Nephron progenitor cell (in vitro differentiated cells): ENCODE data around the gene TTR.

Source experiments
- DNase-seq: peaks from one replicate; pipeline ENCODE4 v3.0.0; 2021
- H3K27ac Mint-ChIP-seq: 2 replicates; pipeline ENCODE4 v1.8.0; 2021; ENCODE audit warnings: mild to moderate bottlenecking, moderate library complexity, mixed read lengths
- H3K27me3 Mint-ChIP-seq: 2 replicates; pipeline ENCODE4 v1.8.0; 2021; ENCODE audit warnings: mild to moderate bottlenecking, low read depth, mixed read lengths; ENCODE audit not compliant: poor library complexity
- H3K36me3 Mint-ChIP-seq: 2 replicates; pipeline ENCODE4 v1.8.0; 2021; ENCODE audit warnings: low read depth, mixed read lengths
- H3K4me1 Mint-ChIP-seq: 2 replicates; pipeline ENCODE4 v1.8.0; 2021; ENCODE audit warnings: mixed read lengths
- H3K4me3 Mint-ChIP-seq: 2 replicates; pipeline ENCODE4 v1.8.0; 2021; ENCODE audit warnings: mild to moderate bottlenecking, moderate library complexity, mixed read lengths
- H3K9me3 Mint-ChIP-seq: 2 replicates; pipeline ENCODE4 v1.8.0; 2021; ENCODE audit warnings: mild to moderate bottlenecking, moderate library complexity, mixed read lengths
- TF ChIP-seq, protein P1 (sequence below): fragments of 200-600 bp; sonication (generic); IDR thresholded peaks from 2 replicates; pipeline ENCODE4 v1.5.0; 2021; ENCODE audit warnings: antibody characterized with exemption

Gene TTR

DNA sequence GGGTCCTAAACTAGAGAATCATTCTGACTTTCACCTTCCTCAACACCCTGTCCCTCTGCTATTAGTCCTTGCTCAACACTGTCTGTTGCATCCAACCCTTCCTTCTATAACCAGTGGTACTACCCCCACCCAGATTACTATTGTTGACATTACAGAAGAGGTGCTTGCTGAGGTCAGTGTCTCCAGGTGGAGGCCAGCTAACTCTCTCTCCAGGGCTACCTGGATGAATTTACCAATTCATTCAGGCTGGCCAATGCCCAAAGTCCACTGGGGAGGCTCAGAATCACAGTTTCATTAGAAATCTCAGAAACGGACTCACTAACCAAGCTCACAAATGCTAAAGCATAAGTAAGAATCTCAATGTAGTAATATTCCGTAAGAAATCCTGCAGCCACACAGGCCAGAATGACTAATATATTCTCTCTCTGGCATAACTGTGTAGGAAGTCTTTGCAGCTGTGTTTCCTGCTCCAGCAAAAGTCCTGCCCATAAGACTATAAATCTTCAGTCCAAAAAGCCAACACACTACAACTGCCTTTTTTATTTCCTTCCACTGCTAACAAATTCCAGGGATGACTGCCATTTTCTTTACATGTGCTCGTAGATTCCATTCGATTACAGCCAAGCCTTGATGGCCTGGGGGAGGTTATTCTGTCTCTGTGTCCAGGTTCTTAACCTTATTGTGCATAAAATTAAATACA lies 10.0 kb upstream of the TTR start:
- H3K4me1 Mint-ChIP-seq = no peaks in the 10 kb centered on the region
- no peak overlapping the region for H3K27ac Mint-ChIP-seq
- no peak overlapping the region for H3K4me3 Mint-ChIP-seq
- H3K36me3 Mint-ChIP-seq = no peaks in the 10 kb centered on the region
- no peaks in the 10 kb centered on the region for H3K27me3 Mint-ChIP-seq
- TF ChIP-seq, protein P1, sequence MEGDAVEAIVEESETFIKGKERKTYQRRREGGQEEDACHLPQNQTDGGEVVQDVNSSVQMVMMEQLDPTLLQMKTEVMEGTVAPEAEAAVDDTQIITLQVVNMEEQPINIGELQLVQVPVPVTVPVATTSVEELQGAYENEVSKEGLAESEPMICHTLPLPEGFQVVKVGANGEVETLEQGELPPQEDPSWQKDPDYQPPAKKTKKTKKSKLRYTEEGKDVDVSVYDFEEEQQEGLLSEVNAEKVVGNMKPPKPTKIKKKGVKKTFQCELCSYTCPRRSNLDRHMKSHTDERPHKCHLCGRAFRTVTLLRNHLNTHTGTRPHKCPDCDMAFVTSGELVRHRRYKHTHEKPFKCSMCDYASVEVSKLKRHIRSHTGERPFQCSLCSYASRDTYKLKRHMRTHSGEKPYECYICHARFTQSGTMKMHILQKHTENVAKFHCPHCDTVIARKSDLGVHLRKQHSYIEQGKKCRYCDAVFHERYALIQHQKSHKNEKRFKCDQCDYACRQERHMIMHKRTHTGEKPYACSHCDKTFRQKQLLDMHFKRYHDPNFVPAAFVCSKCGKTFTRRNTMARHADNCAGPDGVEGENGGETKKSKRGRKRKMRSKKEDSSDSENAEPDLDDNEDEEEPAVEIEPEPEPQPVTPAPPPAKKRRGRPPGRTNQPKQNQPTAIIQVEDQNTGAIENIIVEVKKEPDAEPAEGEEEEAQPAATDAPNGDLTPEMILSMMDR = no peak
- no peak for DNase-seq
- H3K9me3 Mint-ChIP-seq = no peaks in the 10 kb centered on the region

DNA sequence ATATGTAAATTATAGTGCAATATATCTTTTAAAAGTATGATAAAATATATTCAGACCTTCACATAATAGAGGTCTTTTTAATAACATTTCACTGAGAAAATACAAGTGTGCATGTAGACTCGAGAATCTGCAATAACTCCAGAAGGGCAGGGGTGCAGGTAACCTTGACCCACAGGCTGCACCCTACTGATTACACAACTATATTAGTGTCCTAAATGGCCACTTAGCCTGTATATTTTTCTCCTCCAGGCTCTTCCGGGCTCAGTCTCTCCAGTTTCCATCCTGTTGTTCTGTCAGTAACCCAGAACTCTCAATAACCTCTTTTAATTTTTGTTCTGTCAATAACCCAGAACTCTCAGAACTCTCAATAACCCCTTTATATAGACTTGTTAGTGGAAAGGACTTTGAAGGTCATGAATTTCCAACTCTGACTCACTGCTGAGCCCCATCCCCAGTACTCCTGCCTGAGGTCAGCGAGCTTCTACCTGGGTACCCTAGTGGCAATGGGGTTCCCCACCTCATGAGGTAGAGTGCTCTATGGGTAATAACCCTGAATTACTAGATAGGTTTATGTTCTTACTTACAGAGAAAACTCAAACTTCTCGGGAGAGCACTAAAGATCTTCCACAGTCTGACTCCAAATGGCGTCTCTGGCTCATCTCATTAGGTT lies 8.4 kb upstream of the TTR start:
- Mint-ChIP-seq H3K27me3 (no peaks in the 10 kb centered on the region), H3K9me3 (peaks cover under 1% of the 10 kb centered on the region), H3K27ac (no peak overlapping the region), H3K36me3 (no peaks in the 10 kb centered on the region), H3K4me1 (no peaks in the 10 kb centered on the region), H3K4me3 (no peak overlapping the region)
- no peak for DNase-seq
- TF ChIP-seq, protein P1 = no peak

DNA sequence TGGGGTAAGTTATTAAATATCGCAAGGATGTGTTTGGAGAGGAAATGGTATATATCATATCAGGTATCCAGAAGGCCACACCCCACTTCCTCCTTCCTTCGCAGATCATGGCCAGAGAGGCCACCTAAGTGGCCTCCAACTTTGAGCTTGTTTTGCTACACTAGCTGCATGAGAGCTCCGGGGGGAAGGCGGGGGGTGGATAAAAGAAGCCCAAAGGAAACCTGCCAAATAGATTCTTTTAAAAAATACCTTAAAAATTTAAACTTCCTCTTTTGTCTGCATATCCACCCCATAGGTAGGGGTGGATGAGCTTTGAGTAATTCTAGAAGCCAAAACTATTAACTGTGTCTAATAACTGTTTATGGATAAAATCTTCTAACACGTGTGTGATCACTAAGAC lies 5.7 kb upstream of the TTR start:
- TF ChIP-seq, protein P1 = no peak
- Mint-ChIP-seq H3K36me3 (no peaks in the 10 kb centered on the region), H3K4me1 (peaks cover 6% of the 10 kb centered on the region), H3K9me3 (peaks cover 4% of the 10 kb centered on the region), H3K27ac (no peak overlapping the region), H3K27me3 (no peaks in the 10 kb centered on the region), H3K4me3 (no peak overlapping the region)
- DNase-seq = no peak

DNA sequence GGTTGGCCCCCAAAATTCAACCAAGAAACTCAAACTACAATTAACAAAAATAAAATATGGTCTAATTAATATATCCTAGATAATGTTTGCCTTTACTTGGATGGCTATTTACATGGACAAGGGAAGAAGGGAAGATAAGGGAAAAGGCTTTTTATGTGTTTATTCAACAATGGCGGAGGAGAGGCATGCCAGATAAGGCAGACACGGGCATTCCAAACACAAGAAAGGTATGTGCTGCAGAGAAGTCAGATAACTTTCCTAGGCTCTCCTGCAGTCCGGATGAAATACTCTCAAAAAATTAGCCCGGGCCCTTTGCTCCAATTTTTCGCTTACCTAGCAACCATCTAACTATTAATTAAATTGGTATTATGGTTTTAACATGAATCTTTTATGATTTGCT lies 5.1 kb upstream of the TTR start:
- Mint-ChIP-seq H3K9me3 (peaks cover 4% of the 10 kb centered on the region), H3K4me3 (no peak overlapping the region), H3K4me1 (peaks cover 12% of the 10 kb centered on the region), H3K27ac (no peak overlapping the region), H3K27me3 (no peaks in the 10 kb centered on the region), H3K36me3 (no peaks in the 10 kb centered on the region)
- DNase-seq = no peak
- TF ChIP-seq, protein P1 = no peak

DNA sequence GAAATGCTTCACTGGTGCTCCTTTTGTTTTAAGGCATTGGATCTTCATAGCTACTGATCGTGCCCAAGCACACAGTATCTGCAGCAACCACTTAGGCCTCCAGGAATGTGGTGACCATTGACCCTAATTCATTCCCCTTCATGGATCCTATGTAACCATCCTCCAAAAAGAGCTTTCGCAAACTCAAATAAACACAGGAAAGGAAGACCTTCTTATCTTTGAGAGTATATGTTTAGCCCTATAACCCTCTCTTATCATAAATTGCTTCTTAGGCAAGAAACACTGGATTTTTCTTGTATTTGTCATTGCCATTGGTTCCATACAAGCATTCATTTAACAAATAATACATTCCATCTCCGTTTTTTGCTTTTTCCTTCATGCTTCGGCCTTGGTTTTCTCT lies 4.1 kb upstream of the TTR start:
- H3K9me3 Mint-ChIP-seq = peaks cover 4% of the 10 kb centered on the region
- peaks cover 14% of the 10 kb centered on the region for H3K4me1 Mint-ChIP-seq
- no peaks in the 10 kb centered on the region for H3K27me3 Mint-ChIP-seq
- no peak overlapping the region for H3K27ac Mint-ChIP-seq
- H3K36me3 Mint-ChIP-seq = no peaks in the 10 kb centered on the region
- no peak for DNase-seq
- H3K4me3 Mint-ChIP-seq = no peak overlapping the region
- TF ChIP-seq, protein P1 = no peak

DNA sequence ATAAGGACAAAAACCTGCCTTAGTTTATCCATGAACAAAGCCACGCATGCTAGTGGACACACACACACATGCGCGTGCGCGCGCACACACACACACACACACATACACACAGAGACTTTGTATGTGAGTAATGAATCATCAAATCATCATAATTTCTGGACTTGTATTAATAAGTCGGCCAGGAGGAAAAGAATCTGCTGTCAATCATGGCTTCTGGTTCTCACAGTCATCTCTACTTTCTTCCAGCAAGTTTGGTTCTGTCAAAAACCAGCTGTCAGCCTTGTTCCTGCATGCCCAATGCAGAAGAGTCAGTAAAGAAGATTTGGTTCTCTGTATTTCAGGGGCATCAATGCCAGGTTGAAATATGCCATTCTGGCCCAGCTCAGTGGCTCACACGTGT lies 1.1 kb upstream of the TTR start:
- Mint-ChIP-seq H3K4me3 (no peak overlapping the region), H3K36me3 (no peaks in the 10 kb centered on the region), H3K27ac (peak overlapping the region; percentile 64), H3K4me1 (peaks cover 14% of the 10 kb centered on the region), H3K27me3 (peaks cover 5% of the 10 kb centered on the region), H3K9me3 (peaks cover 9% of the 10 kb centered on the region)
- TF ChIP-seq, protein P1 = no peak
- no peak for DNase-seq
